GM10248 (cell line): ENCODE data around the gene ANKMY1.

Experiments
- CTCF ChIA-PET: fragments of 300-600 bp; sonication (Branson Sonifier 250); formaldehyde crosslinking; extraction: SDS; loops from one replicate; lab custom pipeline; 2021; ENCODE audit warnings: antibody characterized with exemption; lab: Yijun Ruan, JAX
- POLR2A ChIA-PET: fragments of 350-650 bp; sonication (Branson Sonifier 250); formaldehyde crosslinking; extraction: SDS; loops from one replicate; lab custom pipeline; 2020; ENCODE audit warnings: antibody characterized with exemption; lab: Yijun Ruan, JAX
- DNase-seq: peaks from one replicate; pipeline ENCODE4 v3.0.0; 2012; ENCODE audit errors: extremely low spot score
- CTCF ChIP-seq: IDR thresholded peaks from 2 replicates; pipeline ENCODE4 v1.5.1; 2012; ENCODE audit warnings: mild to moderate bottlenecking, low read depth; ENCODE audit errors: extremely low read depth, missing control alignments, control extremely low read depth

The ANKMY1 gene

GRCh38 chr2:240461471-240462072 is 96.2 kb downstream of the ANKMY1 start:
- POLR2A ChIA-PET, result no interaction called here
- no peak for DNase-seq
- no peak for TF ChIP-seq CTCF
- CTCF ChIA-PET, result no interaction called here

- no peak for TF ChIP-seq CTCF
- CTCF ChIA-PET, result no interaction called here
These were observed 96.9 kb downstream of the ANKMY1 start for GRCh38 chr2:240460781-240461431.

GRCh38 chr2:240460253-240460711 is 97.5 kb downstream of the ANKMY1 start:
- ChIA-PET CTCF (no interaction called here), POLR2A (no interaction called here)
- no peak for DNase-seq
- TF ChIP-seq CTCF, result no peak

More at GRCh38 chr2:240460781-240461431, 96.9 kb downstream of the ANKMY1 start:
- POLR2A ChIA-PET, result no interaction called here
- DNase-seq, result no peak

GRCh38 chr2:240459401-240460252 is 98.2 kb downstream of the ANKMY1 start:
- POLR2A ChIA-PET, result no interaction called here
- TF ChIP-seq CTCF, result no peak
- CTCF ChIA-PET, result interaction anchor here (1.9 kb wide), 1 partner anchor 10 kb away, joined by 4 read pairs; no protein-coding TSS in a partner anchor
- no peak for DNase-seq

- TF ChIP-seq CTCF, result no peak
- DNase-seq, result no peak
- CTCF ChIA-PET, result interaction anchor here (1.9 kb wide), 1 partner anchor 9 kb away, joined by 4 read pairs; no protein-coding TSS in a partner anchor
- POLR2A ChIA-PET, result no interaction called here
These were observed 98.8 kb downstream of the ANKMY1 start for GRCh38 chr2:240458900-240459391.
